Measurements from ENCODE around the gene SNTB2. TPM values are rescaled to one million over a fixed set of nuclear protein-coding genes. Genes with fewer than 3 reads are reported as not detected.

The SNTB2 gene
- total and polyA plus RNA-seq, 2 of the 13 experiments (the other 11 are each of a cell fraction or from before 2014, with no cell fraction given): 11.5 to 19.2 TPM

DNA sequence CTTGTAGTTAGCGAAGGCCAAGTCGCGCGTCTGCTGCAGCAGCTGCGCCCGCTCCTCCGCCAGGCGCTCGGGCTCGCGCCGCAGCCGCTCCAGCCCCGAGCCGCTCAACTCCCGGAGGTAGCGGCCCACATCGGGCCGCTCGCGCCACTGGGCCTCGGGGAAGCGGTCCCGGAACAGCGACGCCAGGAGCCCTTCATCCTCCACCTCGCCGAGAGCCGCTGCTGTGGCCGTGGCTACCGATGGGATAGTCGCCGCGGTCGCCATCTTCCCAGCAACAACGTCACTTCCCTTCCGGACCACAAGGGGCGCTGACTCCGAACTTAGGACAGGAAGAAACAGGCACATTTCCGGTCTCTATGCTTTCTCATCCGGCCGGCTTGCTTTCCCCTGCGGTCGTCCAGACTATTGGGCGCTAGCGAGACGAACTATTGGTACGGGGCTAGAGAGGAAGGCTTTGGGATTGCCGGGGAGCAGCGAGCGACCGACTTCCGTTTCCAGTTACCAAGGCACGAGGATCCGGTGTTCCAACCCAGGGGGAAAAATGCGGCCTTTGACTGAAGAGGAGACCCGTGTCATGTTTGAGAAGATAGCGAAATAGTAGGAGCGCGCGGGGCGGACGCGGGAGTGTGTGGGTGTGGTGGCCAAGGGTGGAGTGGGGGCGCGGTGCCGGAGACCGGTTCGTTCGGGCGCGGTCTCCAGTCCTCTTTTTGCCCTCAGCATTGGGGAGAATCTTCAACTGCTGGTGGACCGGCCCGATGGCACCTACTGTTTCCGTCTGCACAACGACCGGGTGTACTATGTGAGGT, 152.5 kb downstream of the SNTB2 start, which contains the start of the genes COG8 and NIP7 (continued):
- TF ChIP-seq, protein P1, sequence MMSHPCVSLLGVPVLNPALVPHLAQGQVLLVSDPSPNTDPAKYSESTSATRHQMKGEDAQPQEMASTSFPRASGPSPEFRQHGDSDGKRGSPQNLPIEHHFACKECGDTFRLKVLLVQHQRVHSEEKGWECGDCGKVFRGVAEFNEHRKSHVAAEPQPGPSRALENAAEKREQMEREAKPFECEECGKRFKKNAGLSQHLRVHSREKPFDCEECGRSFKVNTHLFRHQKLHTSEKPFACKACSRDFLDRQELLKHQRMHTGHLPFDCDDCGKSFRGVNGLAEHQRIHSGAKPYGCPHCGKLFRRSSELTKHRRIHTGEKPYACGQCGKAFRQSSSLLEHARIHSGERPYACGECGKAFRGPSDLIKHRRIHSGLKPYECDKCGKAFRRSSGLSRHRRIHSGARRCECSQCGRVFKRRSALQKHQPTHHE (CRISPR knock-in tag; IDR thresholded peaks at IDR 0.05; ENCODE audit: borderline replicate concordance): peak; percentile 87
- TF ChIP-seq MLLT10 (CRISPR knock-in tag; IDR thresholded peaks at IDR 0.05): 0 out of 2 replicates have a peak, but pooled peaks have one; percentile 30
- no peak for TF ChIP-seq SMARCC2 (IDR thresholded peaks at IDR 0.05)
- TF ChIP-seq ZFP90 (CRISPR knock-in tag; IDR thresholded peaks at IDR 0.05; ENCODE audit: borderline replicate concordance): peak; percentile 96
- peak; percentile 44; the same call in 1 of the 2 replicates for TF ChIP-seq TGIF2 (CRISPR knock-in tag; IDR thresholded peaks at IDR 0.05)
- TF ChIP-seq, protein P2, sequence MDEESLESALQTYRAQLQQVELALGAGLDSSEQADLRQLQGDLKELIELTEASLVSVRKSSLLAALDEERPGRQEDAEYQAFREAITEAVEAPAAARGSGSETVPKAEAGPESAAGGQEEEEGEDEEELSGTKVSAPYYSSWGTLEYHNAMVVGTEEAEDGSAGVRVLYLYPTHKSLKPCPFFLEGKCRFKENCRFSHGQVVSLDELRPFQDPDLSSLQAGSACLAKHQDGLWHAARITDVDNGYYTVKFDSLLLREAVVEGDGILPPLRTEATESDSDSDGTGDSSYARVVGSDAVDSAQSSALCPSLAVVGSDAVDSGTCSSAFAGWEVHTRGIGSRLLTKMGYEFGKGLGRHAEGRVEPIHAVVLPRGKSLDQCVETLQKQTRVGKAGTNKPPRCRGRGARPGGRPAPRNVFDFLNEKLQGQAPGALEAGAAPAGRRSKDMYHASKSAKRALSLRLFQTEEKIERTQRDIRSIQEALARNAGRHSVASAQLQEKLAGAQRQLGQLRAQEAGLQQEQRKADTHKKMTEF (CRISPR knock-in tag; IDR thresholded peaks at IDR 0.05): peak; percentile 87
- TF ChIP-seq, protein P3, sequence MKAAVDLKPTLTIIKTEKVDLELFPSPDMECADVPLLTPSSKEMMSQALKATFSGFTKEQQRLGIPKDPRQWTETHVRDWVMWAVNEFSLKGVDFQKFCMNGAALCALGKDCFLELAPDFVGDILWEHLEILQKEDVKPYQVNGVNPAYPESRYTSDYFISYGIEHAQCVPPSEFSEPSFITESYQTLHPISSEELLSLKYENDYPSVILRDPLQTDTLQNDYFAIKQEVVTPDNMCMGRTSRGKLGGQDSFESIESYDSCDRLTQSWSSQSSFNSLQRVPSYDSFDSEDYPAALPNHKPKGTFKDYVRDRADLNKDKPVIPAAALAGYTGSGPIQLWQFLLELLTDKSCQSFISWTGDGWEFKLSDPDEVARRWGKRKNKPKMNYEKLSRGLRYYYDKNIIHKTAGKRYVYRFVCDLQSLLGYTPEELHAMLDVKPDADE (CRISPR knock-in tag; IDR thresholded peaks at IDR 0.05): peak; percentile 91; the same call in 1 of the 2 replicates
- peak; percentile 83; the same call in 1 of the 2 replicates for TF ChIP-seq ZNF12 (CRISPR knock-in tag; IDR thresholded peaks at IDR 0.05)
- TF ChIP-seq, protein P4, sequence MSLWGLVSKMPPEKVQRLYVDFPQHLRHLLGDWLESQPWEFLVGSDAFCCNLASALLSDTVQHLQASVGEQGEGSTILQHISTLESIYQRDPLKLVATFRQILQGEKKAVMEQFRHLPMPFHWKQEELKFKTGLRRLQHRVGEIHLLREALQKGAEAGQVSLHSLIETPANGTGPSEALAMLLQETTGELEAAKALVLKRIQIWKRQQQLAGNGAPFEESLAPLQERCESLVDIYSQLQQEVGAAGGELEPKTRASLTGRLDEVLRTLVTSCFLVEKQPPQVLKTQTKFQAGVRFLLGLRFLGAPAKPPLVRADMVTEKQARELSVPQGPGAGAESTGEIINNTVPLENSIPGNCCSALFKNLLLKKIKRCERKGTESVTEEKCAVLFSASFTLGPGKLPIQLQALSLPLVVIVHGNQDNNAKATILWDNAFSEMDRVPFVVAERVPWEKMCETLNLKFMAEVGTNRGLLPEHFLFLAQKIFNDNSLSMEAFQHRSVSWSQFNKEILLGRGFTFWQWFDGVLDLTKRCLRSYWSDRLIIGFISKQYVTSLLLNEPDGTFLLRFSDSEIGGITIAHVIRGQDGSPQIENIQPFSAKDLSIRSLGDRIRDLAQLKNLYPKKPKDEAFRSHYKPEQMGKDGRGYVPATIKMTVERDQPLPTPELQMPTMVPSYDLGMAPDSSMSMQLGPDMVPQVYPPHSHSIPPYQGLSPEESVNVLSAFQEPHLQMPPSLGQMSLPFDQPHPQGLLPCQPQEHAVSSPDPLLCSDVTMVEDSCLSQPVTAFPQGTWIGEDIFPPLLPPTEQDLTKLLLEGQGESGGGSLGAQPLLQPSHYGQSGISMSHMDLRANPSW (CRISPR knock-in tag; IDR thresholded peaks at IDR 0.05; ENCODE audit: borderline replicate concordance): peak; percentile 82; the same call in 1 of the 2 replicates
- TF ChIP-seq FOXM1 (CRISPR knock-in tag; IDR thresholded peaks at IDR 0.05): no peak
- TF ChIP-seq, protein P5, sequence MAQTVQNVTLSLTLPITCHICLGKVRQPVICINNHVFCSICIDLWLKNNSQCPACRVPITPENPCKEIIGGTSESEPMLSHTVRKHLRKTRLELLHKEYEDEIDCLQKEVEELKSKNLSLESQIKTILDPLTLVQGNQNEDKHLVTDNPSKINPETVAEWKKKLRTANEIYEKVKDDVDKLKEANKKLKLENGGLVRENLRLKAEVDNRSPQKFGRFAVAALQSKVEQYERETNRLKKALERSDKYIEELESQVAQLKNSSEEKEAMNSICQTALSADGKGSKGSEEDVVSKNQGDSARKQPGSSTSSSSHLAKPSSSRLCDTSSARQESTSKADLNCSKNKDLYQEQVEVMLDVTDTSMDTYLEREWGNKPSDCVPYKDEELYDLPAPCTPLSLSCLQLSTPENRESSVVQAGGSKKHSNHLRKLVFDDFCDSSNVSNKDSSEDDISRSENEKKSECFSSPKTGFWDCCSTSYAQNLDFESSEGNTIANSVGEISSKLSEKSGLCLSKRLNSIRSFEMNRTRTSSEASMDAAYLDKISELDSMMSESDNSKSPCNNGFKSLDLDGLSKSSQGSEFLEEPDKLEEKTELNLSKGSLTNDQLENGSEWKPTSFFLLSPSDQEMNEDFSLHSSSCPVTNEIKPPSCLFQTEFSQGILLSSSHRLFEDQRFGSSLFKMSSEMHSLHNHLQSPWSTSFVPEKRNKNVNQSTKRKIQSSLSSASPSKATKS (CRISPR knock-in tag; IDR thresholded peaks at IDR 0.05): no peak
- TF ChIP-seq, protein P6, sequence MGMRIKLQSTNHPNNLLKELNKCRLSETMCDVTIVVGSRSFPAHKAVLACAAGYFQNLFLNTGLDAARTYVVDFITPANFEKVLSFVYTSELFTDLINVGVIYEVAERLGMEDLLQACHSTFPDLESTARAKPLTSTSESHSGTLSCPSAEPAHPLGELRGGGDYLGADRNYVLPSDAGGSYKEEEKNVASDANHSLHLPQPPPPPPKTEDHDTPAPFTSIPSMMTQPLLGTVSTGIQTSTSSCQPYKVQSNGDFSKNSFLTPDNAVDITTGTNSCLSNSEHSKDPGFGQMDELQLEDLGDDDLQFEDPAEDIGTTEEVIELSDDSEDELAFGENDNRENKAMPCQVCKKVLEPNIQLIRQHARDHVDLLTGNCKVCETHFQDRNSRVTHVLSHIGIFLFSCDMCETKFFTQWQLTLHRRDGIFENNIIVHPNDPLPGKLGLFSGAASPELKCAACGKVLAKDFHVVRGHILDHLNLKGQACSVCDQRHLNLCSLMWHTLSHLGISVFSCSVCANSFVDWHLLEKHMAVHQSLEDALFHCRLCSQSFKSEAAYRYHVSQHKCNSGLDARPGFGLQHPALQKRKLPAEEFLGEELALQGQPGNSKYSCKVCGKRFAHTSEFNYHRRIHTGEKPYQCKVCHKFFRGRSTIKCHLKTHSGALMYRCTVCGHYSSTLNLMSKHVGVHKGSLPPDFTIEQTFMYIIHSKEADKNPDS (CRISPR knock-in tag; IDR thresholded peaks at IDR 0.05): no peak
- TF ChIP-seq GABPA (IDR thresholded peaks at IDR 0.05; ENCODE audit: low read depth, low read length): peak; percentile 89
- peak; percentile 98 for TF ChIP-seq GABPA (CRISPR knock-in tag; IDR thresholded peaks at IDR 0.05; ENCODE audit: low read depth)
- TF ChIP-seq KLF15 (CRISPR knock-in tag; IDR thresholded peaks at IDR 0.05; ENCODE audit: borderline replicate concordance): no peak
- no peak for TF ChIP-seq ARNT (IDR thresholded peaks at IDR 0.05)
